NCI-H1092 (cell line): ENCODE data around the gene CITED4.
A peak's percentile ranks its signal among the peaks of the same experiment; 100 is the strongest.

Experiments
- DNase-seq: peaks from one replicate; lab custom pipeline; 2025; lab: John Stamatoyannopoulos, UW

The CITED4 gene

DNA sequence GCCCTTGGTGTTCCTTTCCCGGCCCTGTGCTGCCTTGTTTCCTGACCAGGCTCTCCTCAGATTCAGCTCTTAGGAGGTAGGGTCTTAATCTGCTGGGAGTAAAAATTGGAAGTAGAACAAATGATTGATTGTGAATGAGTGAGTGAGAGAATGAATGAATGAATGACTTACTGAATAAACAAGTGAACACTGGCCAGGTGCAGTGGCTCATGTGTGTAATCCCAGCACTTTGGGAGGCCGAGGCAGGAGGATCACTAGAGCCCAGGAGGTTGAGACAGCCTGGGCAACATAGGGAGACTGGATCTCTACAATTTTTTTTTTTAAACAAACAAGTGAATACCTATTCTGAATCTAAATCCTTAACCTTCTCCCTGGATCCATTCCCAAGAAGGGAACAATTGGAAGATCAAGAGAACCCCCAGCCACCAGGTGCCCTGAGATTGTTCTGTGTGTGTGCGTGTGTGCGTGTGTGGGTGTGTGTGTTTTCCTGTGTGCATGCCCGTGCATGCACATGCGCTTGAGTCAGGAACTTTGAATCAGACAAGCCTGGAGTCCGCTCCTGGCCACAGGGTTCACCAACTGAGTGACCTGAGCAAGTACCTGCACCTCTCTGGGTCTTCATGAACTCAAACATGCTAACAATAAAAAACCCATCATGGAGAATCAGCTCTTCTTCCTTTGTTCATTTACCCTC, 24.3 kb upstream of the CITED4 start:
- no peak for DNase-seq

- no peak for DNase-seq
These were observed 22.1 kb upstream of the CITED4 start for GRCh38 chr1:40884055-40884795.

GRCh38 chr1:40880813-40881549, 18.8 kb upstream of the CITED4 start:
- DNase-seq = no peak

GRCh38 chr1:40879482-40880175, 17.5 kb upstream of the CITED4 start:
- no peak for DNase-seq

DNA sequence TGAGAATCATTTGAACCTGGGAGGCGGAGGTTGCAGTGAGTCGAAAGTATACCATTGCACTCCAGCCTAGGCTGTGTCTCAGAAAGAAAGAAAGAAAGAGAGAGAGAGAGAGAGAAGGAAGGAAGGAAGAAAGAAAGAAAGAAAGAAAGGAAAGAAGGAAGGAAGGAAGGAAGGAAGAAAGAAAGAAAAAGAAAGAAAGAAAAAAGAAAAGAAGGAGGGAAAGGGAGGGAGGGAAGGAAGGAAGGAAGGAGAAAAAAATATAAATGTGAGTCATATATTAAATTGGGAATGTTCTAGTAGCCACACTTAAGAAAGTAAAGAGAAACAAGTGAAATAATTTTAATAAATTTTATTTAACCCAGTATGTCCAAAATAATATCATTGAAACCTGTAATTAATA, 16.7 kb upstream of the CITED4 start:
- no peak for DNase-seq

GRCh38 chr1:40877698-40878097, 15.5 kb upstream of the CITED4 start:
- DNase-seq = no peak

GRCh38 chr1:40876891-40877290, 14.7 kb upstream of the CITED4 start:
- DNase-seq = no peak

- DNase-seq = no peak
These were observed 14.2 kb upstream of the CITED4 start for GRCh38 chr1:40876436-40876761.

GRCh38 chr1:40873863-40874472, 11.8 kb upstream of the CITED4 start:
- DNase-seq = no peak

DNA sequence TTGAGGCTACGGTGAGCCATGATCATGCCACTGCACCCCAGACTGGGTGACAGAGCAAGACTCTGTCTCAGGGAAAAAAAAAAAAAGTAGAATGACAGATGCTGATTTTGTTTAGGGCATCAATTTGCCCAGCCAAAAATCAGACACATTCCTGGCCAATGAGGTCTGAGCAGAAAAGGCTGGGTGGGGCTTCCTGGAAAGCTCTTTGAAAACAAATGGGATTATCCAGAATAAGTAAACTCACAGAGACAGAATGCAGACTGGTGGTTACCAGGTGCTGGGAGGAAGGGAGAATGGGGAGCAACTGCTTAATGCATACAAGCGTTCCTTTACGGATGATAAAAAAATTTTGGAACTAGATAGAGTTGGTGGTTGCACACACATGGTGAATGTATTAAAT, 10.1 kb upstream of the CITED4 start:
- DNase-seq = no peak

DNA sequence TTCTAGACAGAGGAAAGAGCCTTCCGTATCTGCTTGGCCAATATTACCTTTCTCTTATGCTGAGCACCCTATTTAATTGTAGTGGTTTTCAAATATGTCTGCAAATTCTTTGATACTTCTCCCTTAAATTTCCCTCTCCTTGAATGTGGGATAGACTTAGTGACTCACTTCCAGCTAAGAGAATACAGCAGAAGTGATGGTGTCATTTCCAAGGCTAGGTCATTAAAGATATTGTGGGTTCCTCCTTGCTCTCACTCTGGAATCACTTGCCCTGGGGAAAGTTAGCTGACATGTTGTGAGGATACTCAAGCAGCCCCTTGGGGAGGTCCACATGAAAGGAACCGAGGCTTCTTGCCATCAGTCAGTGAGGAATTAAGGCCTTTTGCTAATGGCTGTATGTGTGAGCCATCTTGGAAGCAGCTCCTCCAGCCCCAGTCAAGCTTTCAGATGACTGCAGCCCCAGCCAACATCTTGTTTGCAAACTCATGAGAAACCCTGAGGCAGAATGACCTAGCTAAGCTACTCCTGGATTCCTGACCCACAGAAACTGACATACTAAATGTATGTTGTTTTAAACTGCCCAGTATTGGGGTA, 8.1 kb upstream of the CITED4 start:
- no peak for DNase-seq

- no peak for DNase-seq
These were observed 6.0 kb upstream of the CITED4 start for GRCh38 chr1:40868051-40868723.

- peak; percentile 12 for DNase-seq
These were observed 749 bp downstream of the CITED4 start for GRCh38 chr1:40861224-40862003.

DNA sequence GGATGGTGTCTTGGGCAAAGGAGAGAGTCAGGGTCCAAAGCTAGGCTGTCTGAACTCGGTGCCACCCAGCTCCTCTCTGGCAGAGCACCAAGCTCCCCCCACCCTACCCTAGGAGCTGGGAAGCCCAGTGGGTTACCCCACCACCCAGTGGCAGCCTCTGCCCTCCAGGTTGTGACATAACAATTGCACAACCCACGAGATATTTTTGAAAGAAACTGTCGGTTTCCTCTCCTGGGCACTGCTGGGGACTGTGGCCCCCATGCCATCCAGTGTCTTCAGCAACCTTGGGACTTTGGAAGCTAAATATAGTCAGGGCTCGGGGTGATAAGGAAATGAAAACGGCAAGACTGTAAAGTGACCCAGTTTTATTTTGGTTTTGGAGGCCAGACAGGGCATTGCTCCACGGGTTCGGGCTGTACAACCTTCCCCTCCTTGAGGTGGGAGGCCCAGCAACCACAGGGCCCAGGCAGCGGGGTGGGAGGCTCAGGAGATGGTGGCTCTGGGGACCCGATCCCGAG, 1.4 kb downstream of the CITED4 start:
- no peak for DNase-seq

DNA sequence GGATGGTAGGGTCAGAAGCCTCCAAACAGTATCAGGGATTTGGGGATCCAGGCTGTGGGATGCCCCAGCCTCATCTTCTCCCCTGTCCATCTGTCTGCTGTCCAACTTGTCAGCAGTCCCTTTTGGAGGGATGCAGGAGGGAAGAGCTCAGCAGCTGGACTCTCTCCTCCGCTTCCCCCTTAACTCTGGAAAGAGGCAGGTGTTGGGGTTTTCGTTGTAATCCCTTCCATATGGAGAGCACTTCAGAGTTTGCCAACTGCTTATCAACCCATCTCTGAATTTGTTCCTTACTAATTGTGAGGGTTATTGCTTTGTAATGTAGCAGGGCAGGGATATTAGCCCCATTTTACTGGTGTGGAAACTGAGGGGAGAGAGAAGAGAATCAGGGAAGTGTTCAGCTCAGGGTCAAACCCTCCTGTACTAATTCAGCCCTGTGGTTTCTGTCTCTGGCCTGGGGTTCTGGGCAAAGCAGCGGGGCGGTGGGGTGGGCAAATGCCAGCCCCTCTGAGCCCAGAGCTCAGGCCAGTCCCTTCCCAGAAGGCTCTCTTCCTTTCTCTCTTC, 3.2 kb downstream of the CITED4 start:
- no peak for DNase-seq

GRCh38 chr1:40857737-40858136, 4.4 kb downstream of the CITED4 start:
- DNase-seq = peak; percentile 62

GRCh38 chr1:40856656-40857302, 5.4 kb downstream of the CITED4 start:
- no peak for DNase-seq

- DNase-seq = no peak
These were observed 6.0 kb downstream of the CITED4 start for GRCh38 chr1:40856116-40856515.

GRCh38 chr1:40855513-40855912, 6.7 kb downstream of the CITED4 start:
- DNase-seq = no peak

- no peak for DNase-seq
These were observed 8.3 kb downstream of the CITED4 start for GRCh38 chr1:40853885-40854170.
